Liver (tissue), 3 donors: Measurements from ENCODE around the gene C5orf58.

Source experiments
- GABPA ChIP-seq, 2 donors: IDR thresholded peaks in 1 of 2; conservative IDR thresholded peaks in 1 of 2; 2 replicates each; pipeline ENCODE4 v1.6.1; 2016; ENCODE audit warnings: antibody characterized with exemption in 2 of 2, mild to moderate bottlenecking in 1 of 2, moderate library complexity in 1 of 2
- JUND ChIP-seq, 2 donors: IDR thresholded peaks; 2 replicates each; pipeline ENCODE4 v1.6.1; 2016; ENCODE audit warnings: antibody characterized with exemption in 2 of 2
- RAD21 ChIP-seq, 2 donors: IDR thresholded peaks; 2 replicates each; pipeline ENCODE4 v1.6.1; 2016; ENCODE audit warnings: antibody characterized with exemption in 2 of 2, mild to moderate bottlenecking in 2 of 2
- TAF1 ChIP-seq: conservative IDR thresholded peaks from 2 replicates; pipeline ENCODE4 v1.6.1; 2016; ENCODE audit warnings: antibody characterized with exemption, mild to moderate bottlenecking
- YY1 ChIP-seq: IDR thresholded peaks from 2 replicates; pipeline ENCODE4 v1.6.1; 2016; ENCODE audit warnings: antibody characterized with exemption, mild to moderate bottlenecking
- TF ChIP-seq, protein P1 (sequence below): IDR thresholded peaks from 2 replicates; pipeline ENCODE4 v1.6.1; 2016; ENCODE audit warnings: antibody characterized with exemption, mild to moderate bottlenecking
- TF ChIP-seq, protein P2 (sequence below): fragments of 150-350 bp; IDR thresholded peaks from 2 replicates; pipeline ENCODE4 v1.5.1; 2017; ENCODE audit warnings: improper control_type of control experiment, low read depth, low read length; ENCODE audit not compliant: missing input control
- TF ChIP-seq, protein P3 (sequence below): IDR thresholded peaks from 2 replicates; pipeline ENCODE4 v1.6.1; 2016; ENCODE audit warnings: antibody characterized with exemption
- TF ChIP-seq, protein P4 (sequence below): IDR thresholded peaks from 2 replicates; pipeline ENCODE4 v1.6.1; 2016; ENCODE audit warnings: antibody characterized with exemption
- donor health status: healthy.
- donor health status: healthy.

GRCh38 chr5:170283296-170283695 is 50.5 kb downstream of the C5orf58 start:
- TF ChIP-seq, protein P1, sequence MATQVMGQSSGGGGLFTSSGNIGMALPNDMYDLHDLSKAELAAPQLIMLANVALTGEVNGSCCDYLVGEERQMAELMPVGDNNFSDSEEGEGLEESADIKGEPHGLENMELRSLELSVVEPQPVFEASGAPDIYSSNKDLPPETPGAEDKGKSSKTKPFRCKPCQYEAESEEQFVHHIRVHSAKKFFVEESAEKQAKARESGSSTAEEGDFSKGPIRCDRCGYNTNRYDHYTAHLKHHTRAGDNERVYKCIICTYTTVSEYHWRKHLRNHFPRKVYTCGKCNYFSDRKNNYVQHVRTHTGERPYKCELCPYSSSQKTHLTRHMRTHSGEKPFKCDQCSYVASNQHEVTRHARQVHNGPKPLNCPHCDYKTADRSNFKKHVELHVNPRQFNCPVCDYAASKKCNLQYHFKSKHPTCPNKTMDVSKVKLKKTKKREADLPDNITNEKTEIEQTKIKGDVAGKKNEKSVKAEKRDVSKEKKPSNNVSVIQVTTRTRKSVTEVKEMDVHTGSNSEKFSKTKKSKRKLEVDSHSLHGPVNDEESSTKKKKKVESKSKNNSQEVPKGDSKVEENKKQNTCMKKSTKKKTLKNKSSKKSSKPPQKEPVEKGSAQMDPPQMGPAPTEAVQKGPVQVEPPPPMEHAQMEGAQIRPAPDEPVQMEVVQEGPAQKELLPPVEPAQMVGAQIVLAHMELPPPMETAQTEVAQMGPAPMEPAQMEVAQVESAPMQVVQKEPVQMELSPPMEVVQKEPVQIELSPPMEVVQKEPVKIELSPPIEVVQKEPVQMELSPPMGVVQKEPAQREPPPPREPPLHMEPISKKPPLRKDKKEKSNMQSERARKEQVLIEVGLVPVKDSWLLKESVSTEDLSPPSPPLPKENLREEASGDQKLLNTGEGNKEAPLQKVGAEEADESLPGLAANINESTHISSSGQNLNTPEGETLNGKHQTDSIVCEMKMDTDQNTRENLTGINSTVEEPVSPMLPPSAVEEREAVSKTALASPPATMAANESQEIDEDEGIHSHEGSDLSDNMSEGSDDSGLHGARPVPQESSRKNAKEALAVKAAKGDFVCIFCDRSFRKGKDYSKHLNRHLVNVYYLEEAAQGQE: no peak
- TF ChIP-seq, protein P2, sequence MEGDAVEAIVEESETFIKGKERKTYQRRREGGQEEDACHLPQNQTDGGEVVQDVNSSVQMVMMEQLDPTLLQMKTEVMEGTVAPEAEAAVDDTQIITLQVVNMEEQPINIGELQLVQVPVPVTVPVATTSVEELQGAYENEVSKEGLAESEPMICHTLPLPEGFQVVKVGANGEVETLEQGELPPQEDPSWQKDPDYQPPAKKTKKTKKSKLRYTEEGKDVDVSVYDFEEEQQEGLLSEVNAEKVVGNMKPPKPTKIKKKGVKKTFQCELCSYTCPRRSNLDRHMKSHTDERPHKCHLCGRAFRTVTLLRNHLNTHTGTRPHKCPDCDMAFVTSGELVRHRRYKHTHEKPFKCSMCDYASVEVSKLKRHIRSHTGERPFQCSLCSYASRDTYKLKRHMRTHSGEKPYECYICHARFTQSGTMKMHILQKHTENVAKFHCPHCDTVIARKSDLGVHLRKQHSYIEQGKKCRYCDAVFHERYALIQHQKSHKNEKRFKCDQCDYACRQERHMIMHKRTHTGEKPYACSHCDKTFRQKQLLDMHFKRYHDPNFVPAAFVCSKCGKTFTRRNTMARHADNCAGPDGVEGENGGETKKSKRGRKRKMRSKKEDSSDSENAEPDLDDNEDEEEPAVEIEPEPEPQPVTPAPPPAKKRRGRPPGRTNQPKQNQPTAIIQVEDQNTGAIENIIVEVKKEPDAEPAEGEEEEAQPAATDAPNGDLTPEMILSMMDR: no peak
- TF ChIP-seq, protein P3, sequence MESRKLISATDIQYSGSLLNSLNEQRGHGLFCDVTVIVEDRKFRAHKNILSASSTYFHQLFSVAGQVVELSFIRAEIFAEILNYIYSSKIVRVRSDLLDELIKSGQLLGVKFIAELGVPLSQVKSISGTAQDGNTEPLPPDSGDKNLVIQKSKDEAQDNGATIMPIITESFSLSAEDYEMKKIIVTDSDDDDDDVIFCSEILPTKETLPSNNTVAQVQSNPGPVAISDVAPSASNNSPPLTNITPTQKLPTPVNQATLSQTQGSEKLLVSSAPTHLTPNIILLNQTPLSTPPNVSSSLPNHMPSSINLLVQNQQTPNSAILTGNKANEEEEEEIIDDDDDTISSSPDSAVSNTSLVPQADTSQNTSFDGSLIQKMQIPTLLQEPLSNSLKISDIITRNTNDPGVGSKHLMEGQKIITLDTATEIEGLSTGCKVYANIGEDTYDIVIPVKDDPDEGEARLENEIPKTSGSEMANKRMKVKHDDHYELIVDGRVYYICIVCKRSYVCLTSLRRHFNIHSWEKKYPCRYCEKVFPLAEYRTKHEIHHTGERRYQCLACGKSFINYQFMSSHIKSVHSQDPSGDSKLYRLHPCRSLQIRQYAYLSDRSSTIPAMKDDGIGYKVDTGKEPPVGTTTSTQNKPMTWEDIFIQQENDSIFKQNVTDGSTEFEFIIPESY: no peak
- TF ChIP-seq, protein P4, sequence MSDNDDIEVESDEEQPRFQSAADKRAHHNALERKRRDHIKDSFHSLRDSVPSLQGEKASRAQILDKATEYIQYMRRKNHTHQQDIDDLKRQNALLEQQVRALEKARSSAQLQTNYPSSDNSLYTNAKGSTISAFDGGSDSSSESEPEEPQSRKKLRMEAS: no peak
- TF ChIP-seq TAF1 (no peak), RAD21 (IDR thresholded peaks at IDR 0.05) (no peak), YY1 (no peak), GABPA (IDR thresholded peaks at IDR 0.05 in 1 of 2, conservative IDR thresholded peaks at IDR 0.05 in 1 of 2) (no peak), JUND (IDR thresholded peaks at IDR 0.05) (no peak)
